Endothelial cell of umbilical vein (primary cell): ENCODE data around the gene DCPS. TPM values are rescaled to one million over a fixed set of nuclear protein-coding genes. Genes with fewer than 3 reads are reported as not detected.

Experiments used
- BruUV-seq: library from RNA; stranded (reverse); fragments of 400-500 nt; replicated peaks from 2 replicates; lab custom pipeline; 2021; lab: Mats Ljungman, UMichigan
- CTCF ChIA-PET: fragments of 300-600, 350-600 bp; sonication (Branson Sonifier 250); formaldehyde crosslinking; loops from one replicate; lab custom pipeline; 2021; ENCODE audit warnings: antibody characterized with exemption, inconsistent platforms; lab: Charles Lee
- POLR2A ChIA-PET: fragments of 300-600, 350-600 bp; sonication (Branson Sonifier 250); formaldehyde crosslinking; loops from one replicate; lab custom pipeline; 2021; ENCODE audit warnings: antibody characterized with exemption, inconsistent platforms; lab: Charles Lee
- DNase-seq: peaks from one replicate; pipeline ENCODE4 v3.0.0-alpha.2; 2011; ENCODE audit warnings: low read depth, low spot score
- FAIRE-seq: peaks from 2 replicates; lab custom pipeline; 2011; peaks lifted over from hg19 to GRCh38; lab: Jason Lieb, UNC
- H2AFZ ChIP-seq: 2 replicates; pipeline ENCODE4 v1.6.0; 2012; ENCODE audit warnings: low read depth, low read length, control low read depth, inconsistent platforms
- H3K27ac ChIP-seq: 2 replicates; pipeline ENCODE4 v1.5.1; 2011; ENCODE audit warnings: low read depth, mild to moderate bottlenecking, control low read depth, low read length, moderate library complexity; ENCODE audit not compliant: insufficient read depth
- H3K27me3 ChIP-seq, 2 experiments: 2 replicates each; pipeline versions ENCODE4 v1.6.0 to v1.6.1; 2011; ENCODE audit warnings: low read length in 2 of 2, mixed read lengths in 1 of 2; ENCODE audit not compliant: control insufficient read depth in 2 of 2, insufficient read depth in 2 of 2
- H3K36me3 ChIP-seq, 2 experiments: 2 replicates in 1 of 2; 3 replicates in 1 of 2; pipeline ENCODE4 v1.5.1; 2011; ENCODE audit warnings: low read length in 2 of 2, mild to moderate bottlenecking in 1 of 2, moderate library complexity in 1 of 2; ENCODE audit not compliant: control insufficient read depth in 2 of 2, insufficient read depth in 2 of 2; ENCODE audit errors: extremely low read depth in 1 of 2
- H3K4me1 ChIP-seq: 3 replicates; pipeline ENCODE4 v1.5.1; 2011; ENCODE audit warnings: mild to moderate bottlenecking, low read length; ENCODE audit not compliant: control insufficient read depth, insufficient read depth; ENCODE audit errors: extremely low read depth
- H3K4me2 ChIP-seq: 2 replicates; pipeline ENCODE4 v1.6.1; 2011; ENCODE audit warnings: low read length, control low read depth, mixed read lengths; ENCODE audit not compliant: insufficient read depth
- H3K4me3 ChIP-seq, 3 experiments: fragments of 200-600 bp in 1 of 3; sonication (generic), shearing (Covaris generic) in 1 of 3; replicated peaks in 1 of 3; 2 replicates each; pipeline ENCODE4 v1.5.1; 2011 to 2016; ENCODE audit warnings: control low read depth in 3 of 3, low read length in 3 of 3, mild to moderate bottlenecking in 2 of 3, inconsistent platforms in 1 of 3, low read depth in 1 of 3, moderate library complexity in 1 of 3; ENCODE audit not compliant: insufficient read depth in 1 of 3
- H3K79me2 ChIP-seq: 2 replicates; pipeline ENCODE4 v1.6.0; 2012; ENCODE audit warnings: low read length, inconsistent platforms; ENCODE audit not compliant: control insufficient read depth, insufficient read depth
- H3K9ac ChIP-seq: replicated peaks from 2 replicates; pipeline ENCODE3; 2011; ENCODE audit warnings: low read length, control low read depth; ENCODE audit not compliant: insufficient read depth; ENCODE audit errors: extremely low read depth
- H3K9me1 ChIP-seq: replicated peaks from 3 replicates; pipeline ENCODE4 v1.6.0; 2011; ENCODE audit warnings: mild to moderate bottlenecking, low read length; ENCODE audit not compliant: control insufficient read depth, insufficient read depth; ENCODE audit errors: extremely low read depth
- H3K9me3 ChIP-seq: replicated peaks from 2 replicates; pipeline ENCODE4 v1.5.1; 2012; ENCODE audit warnings: low read length, inconsistent platforms; ENCODE audit not compliant: control insufficient read depth, insufficient read depth
- H4K20me1 ChIP-seq: replicated peaks from 2 replicates; pipeline ENCODE3; 2011; ENCODE audit warnings: mild to moderate bottlenecking, low read length; ENCODE audit not compliant: control insufficient read depth, insufficient read depth; ENCODE audit errors: extremely low read depth
- EZH2 ChIP-seq: IDR thresholded peaks from 2 replicates; pipeline ENCODE4 v1.6.1; 2012; ENCODE audit warnings: borderline replicate concordance, low read depth, mild to moderate bottlenecking, moderate library complexity, low read length, inconsistent platforms; ENCODE audit not compliant: severe bottlenecking
- FOS ChIP-seq: IDR thresholded peaks from 2 replicates; pipeline ENCODE4 v1.6.1; 2011; ENCODE audit warnings: mild to moderate bottlenecking, low read length, moderate library complexity, borderline replicate concordance; ENCODE audit not compliant: insufficient read depth
- GATA2 ChIP-seq: IDR thresholded peaks from 2 replicates; pipeline ENCODE4 v1.7.0; 2011; ENCODE audit warnings: low read depth, mild to moderate bottlenecking, moderate library complexity, mixed read lengths, low read length; ENCODE audit not compliant: insufficient read length, insufficient read depth
- JUN ChIP-seq: IDR thresholded peaks from 2 replicates; pipeline ENCODE4 v1.6.1; 2011; ENCODE audit warnings: borderline replicate concordance, low read depth; ENCODE audit not compliant: insufficient read length, insufficient read depth
- MYC ChIP-seq: IDR thresholded peaks from one replicate; pipeline ENCODE4 v1.6.1; 2011; ENCODE audit warnings: mild to moderate bottlenecking, low read depth, low read length
- POLR2A ChIP-seq: IDR thresholded peaks from 2 replicates; pipeline ENCODE4 v1.6.1; 2012; ENCODE audit warnings: low read depth, mild to moderate bottlenecking, control low read depth, low read length
- POLR2AphosphoS5 ChIP-seq: IDR thresholded peaks from 2 replicates; pipeline ENCODE4 v1.6.1; 2012; ENCODE audit warnings: low read depth, mild to moderate bottlenecking, control low read depth, low read length, moderate library complexity; ENCODE audit not compliant: insufficient read depth
- dilution Hi-C: fragments of 300-500 bp; cut with MboI; formaldehyde crosslinking; loops from one replicate; pipeline ENCODE4 v1.15.0; 2019; ENCODE audit warnings: low sequenced_read_pairs; ENCODE audit not compliant: extremely low pct_ligation_motif_present
- intact Hi-C: fragments of 100-400 bp; cut with micrococcal nuclease; formaldehyde crosslinking; loops from one replicate; pipeline ENCODE4 v1.10.0; 2022
- polyA plus RNA-seq, 4 experiments: library from polyadenylated mRNA; depleted of rRNA in 3 of 4; stranded (reverse) in 3 of 4; unstranded in 1 of 4; fragments of >200 nt; gene quantifications; 2 replicates each; pipeline versions ENCODE4 v1.2.1 to v1.2.3, GENCODE V29; 2011 to 2012; ENCODE audit warnings: missing spikeins in 1 of 4
- total RNA-seq: library from RNA; stranded (reverse); gene quantifications from 2 replicates; pipeline ENCODE4 v1.2.3, GENCODE V29; 2021
- TF ChIP-seq, protein P1 (sequence below): IDR thresholded peaks from 2 replicates; pipeline ENCODE4 v1.6.1; 2011; ENCODE audit not compliant: insufficient read depth, insufficient read length
- TF ChIP-seq, protein P2 (sequence below), 2 donors: IDR thresholded peaks; 1 replicate in 1 of 2; 2 replicates in 1 of 2; pipeline ENCODE4 v1.5.1; 2011; ENCODE audit warnings: low read length in 2 of 2, mild to moderate bottlenecking in 2 of 2, moderate library complexity in 2 of 2, control low read depth in 1 of 2, inconsistent platforms in 1 of 2, low read depth in 1 of 2; ENCODE audit not compliant: insufficient read depth in 1 of 2; ENCODE audit errors: extremely low read depth in 1 of 2

DCPS gene
- total and polyA plus RNA-seq, 2 donors (not counting 3 experiments of a cell fraction or from before 2014, with no cell fraction given) = 19.6 to 36.0 TPM

DNA sequence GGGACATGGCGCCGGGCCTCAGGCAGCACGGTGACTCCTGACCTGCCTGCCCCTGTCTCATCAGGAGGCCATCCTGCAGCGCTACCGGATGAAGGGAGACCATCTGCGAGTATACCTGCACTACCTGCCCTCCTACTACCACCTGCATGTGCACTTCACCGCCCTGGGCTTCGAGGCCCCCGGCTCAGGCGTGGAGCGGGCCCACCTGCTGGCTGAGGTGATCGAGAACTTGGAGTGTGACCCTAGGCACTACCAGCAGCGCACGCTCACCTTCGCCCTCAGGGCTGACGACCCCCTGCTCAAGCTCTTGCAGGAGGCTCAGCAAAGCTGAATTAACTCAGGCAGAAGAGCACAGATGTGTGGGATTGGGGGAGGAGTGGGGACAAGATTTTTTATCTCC, 41.4 kb downstream of the DCPS start:
- no peak overlapping the region for H2AFZ ChIP-seq
- no peak overlapping the region for H3K9ac ChIP-seq
- CTCF ChIA-PET = no interaction called here
- intact Hi-C loops = loop anchor here (5.0 kb wide), 2 partner anchors 72 to 133 kb away; partner anchors contain the start of genes FAM118B and RPUSD4
- POLR2A ChIA-PET = no interaction called here
- H3K79me2 ChIP-seq = peaks cover 13% of the 10 kb centered on the region
- H3K4me1 ChIP-seq = peaks cover 57% of the 10 kb centered on the region
- dilution Hi-C loops = no loop called here
- H3K27ac ChIP-seq = no peak overlapping the region
- BruUV-seq = no TSS peak
- peaks cover 0 to 2% of the 10 kb centered on the region in 2 experiments for H3K36me3 ChIP-seq
- H3K9me1 ChIP-seq = no peaks in the 10 kb centered on the region
- DNase-seq = no peak
- H3K4me3 ChIP-seq = no peak overlapping the region
- H3K4me2 ChIP-seq = no peak overlapping the region
- H3K27me3 ChIP-seq = no peaks in the 10 kb centered on the region
- no peaks in the 10 kb centered on the region for H4K20me1 ChIP-seq
- TF ChIP-seq MYC (no peak), POLR2A (no peak), GATA2 (no peak), FOS (no peak), EZH2 (no peak), JUN (no peak), POLR2AphosphoS5 (no peak)
- TF ChIP-seq, protein P1, sequence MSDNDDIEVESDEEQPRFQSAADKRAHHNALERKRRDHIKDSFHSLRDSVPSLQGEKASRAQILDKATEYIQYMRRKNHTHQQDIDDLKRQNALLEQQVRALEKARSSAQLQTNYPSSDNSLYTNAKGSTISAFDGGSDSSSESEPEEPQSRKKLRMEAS = no peak
- TF ChIP-seq, protein P2, sequence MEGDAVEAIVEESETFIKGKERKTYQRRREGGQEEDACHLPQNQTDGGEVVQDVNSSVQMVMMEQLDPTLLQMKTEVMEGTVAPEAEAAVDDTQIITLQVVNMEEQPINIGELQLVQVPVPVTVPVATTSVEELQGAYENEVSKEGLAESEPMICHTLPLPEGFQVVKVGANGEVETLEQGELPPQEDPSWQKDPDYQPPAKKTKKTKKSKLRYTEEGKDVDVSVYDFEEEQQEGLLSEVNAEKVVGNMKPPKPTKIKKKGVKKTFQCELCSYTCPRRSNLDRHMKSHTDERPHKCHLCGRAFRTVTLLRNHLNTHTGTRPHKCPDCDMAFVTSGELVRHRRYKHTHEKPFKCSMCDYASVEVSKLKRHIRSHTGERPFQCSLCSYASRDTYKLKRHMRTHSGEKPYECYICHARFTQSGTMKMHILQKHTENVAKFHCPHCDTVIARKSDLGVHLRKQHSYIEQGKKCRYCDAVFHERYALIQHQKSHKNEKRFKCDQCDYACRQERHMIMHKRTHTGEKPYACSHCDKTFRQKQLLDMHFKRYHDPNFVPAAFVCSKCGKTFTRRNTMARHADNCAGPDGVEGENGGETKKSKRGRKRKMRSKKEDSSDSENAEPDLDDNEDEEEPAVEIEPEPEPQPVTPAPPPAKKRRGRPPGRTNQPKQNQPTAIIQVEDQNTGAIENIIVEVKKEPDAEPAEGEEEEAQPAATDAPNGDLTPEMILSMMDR (IDR thresholded peaks at IDR 0.05; ENCODE audit: extremely low read depth in 1 of 2, insufficient read depth in 1 of 2, low read depth in 1 of 2, low read length in 2 of 2) = no peak
- H3K9me3 ChIP-seq = no peaks in the 10 kb centered on the region
- FAIRE-seq = no peak
